HG03439 (cell line): ENCODE results near the gene NKD2.
"Not testable (repeated sequence)": the region's sequence is repeated elsewhere in the genome, so short reads cannot be mapped to it uniquely, and the experiment has no call there.

Experiments used
- ATAC-seq: cut with Tn5 transposase; IDR thresholded peaks from one replicate; pipeline ENCODE4 v1.9.1; 2021; ENCODE audit warnings: mild to moderate bottlenecking, moderate library complexity; ENCODE audit not compliant: unreplicated experiment

The NKD2 gene

GRCh38 chr5:999032-999501 is 9.5 kb upstream of the NKD2 start:
- ATAC-seq, result no peak

- no peak for ATAC-seq
These were observed 8.9 kb upstream of the NKD2 start for GRCh38 chr5:999724-1000123.

GRCh38 chr5:1000329-1000728 is 8.3 kb upstream of the NKD2 start:
- no peak for ATAC-seq

GRCh38 chr5:1000831-1001230 is 7.8 kb upstream of the NKD2 start:
- not testable (repeated sequence) for ATAC-seq

GRCh38 chr5:1001406-1002270 is 7.0 kb upstream of the NKD2 start:
- ATAC-seq, result no peak

GRCh38 chr5:1002271-1002546 is 6.4 kb upstream of the NKD2 start:
- ATAC-seq, result no peak

GRCh38 chr5:1002836-1003235 is 5.8 kb upstream of the NKD2 start:
- ATAC-seq, result no peak

GRCh38 chr5:1003296-1003937 is 5.2 kb upstream of the NKD2 start:
- ATAC-seq, result no peak

GRCh38 chr5:1004461-1005248 is 3.9 kb upstream of the NKD2 start:
- no peak for ATAC-seq

- ATAC-seq, result no peak
These were observed 3.3 kb upstream of the NKD2 start for GRCh38 chr5:1005249-1005851.

GRCh38 chr5:1005904-1006655 is 2.5 kb upstream of the NKD2 start:
- no peak for ATAC-seq

GRCh38 chr5:1006656-1007071 is 1.9 kb upstream of the NKD2 start:
- ATAC-seq, result no peak

- no peak for ATAC-seq
These were observed 1.4 kb upstream of the NKD2 start for GRCh38 chr5:1007221-1007680.

- ATAC-seq, result no peak
These were observed 736 bp upstream of the NKD2 start for GRCh38 chr5:1007681-1008450.

GRCh38 chr5:1009359-1010180 is 968 bp downstream of the NKD2 start:
- ATAC-seq, result no peak

GRCh38 chr5:1010181-1010510 is 1.5 kb downstream of the NKD2 start:
- ATAC-seq, result no peak

GRCh38 chr5:1010641-1011046 is 2.0 kb downstream of the NKD2 start:
- ATAC-seq, result no peak

GRCh38 chr5:1011226-1011631 is 2.6 kb downstream of the NKD2 start:
- no peak for ATAC-seq

- ATAC-seq, result no peak
These were observed 3.2 kb downstream of the NKD2 start for GRCh38 chr5:1011741-1012312.
